Gastrocnemius medialis (tissue), 4 donors: Measurements from ENCODE around the gene INPP4A.

ENCODE experiments used
- POLR2A ChIP-seq, 2 donors: fragments of 450-650 bp; IDR thresholded peaks; one replicate each; pipeline ENCODE4 v1.6.1; 2017; ENCODE audit warnings: antibody characterized with exemption in 2 of 2, mild to moderate bottlenecking in 2 of 2, moderate library complexity in 2 of 2
- TF ChIP-seq, protein P1 (sequence below), 5 experiments: fragments of 450-650 bp in 3 of 5; fragments of 200-600 bp in 2 of 5; sonication (generic) in 2 of 5; IDR thresholded peaks in 4 of 5; conservative IDR thresholded peaks in 1 of 5; 1 replicate in 4 of 5; 2 replicates in 1 of 5; pipeline ENCODE4 v1.5.1; 2016 to 2019; ENCODE audit warnings: antibody characterized with exemption in 5 of 5, mild to moderate bottlenecking in 3 of 5, moderate library complexity in 3 of 5

GRCh38 chr2:98469862-98470544, 25.3 kb downstream of the INPP4A start:
- no peak for TF ChIP-seq POLR2A (IDR thresholded peaks at IDR 0.05)
- TF ChIP-seq, protein P1, sequence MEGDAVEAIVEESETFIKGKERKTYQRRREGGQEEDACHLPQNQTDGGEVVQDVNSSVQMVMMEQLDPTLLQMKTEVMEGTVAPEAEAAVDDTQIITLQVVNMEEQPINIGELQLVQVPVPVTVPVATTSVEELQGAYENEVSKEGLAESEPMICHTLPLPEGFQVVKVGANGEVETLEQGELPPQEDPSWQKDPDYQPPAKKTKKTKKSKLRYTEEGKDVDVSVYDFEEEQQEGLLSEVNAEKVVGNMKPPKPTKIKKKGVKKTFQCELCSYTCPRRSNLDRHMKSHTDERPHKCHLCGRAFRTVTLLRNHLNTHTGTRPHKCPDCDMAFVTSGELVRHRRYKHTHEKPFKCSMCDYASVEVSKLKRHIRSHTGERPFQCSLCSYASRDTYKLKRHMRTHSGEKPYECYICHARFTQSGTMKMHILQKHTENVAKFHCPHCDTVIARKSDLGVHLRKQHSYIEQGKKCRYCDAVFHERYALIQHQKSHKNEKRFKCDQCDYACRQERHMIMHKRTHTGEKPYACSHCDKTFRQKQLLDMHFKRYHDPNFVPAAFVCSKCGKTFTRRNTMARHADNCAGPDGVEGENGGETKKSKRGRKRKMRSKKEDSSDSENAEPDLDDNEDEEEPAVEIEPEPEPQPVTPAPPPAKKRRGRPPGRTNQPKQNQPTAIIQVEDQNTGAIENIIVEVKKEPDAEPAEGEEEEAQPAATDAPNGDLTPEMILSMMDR (IDR thresholded peaks at IDR 0.05 in 4 of 5, conservative IDR thresholded peaks at IDR 0.05 in 1 of 5), result no peak
